Naive thymus-derived CD8-positive, alpha-beta T cell (primary cell): ENCODE data around the gene MN1. TPM values are rescaled to one million over a fixed set of nuclear protein-coding genes. Genes with fewer than 3 reads are reported as not detected.

Source experiments
- ATAC-seq, 2 donors: fragments of 150-1000 bp; cut with Tn5 transposase in 1 of 2; sonication (Bioruptor Pico), chemical (Tn5 transposase) in 1 of 2; 1 replicate in 1 of 2; 2 replicates in 1 of 2; pipeline ENCODE4 v1.10.0; 2021; ENCODE audit warnings: mild to moderate bottlenecking in 2 of 2, moderate library complexity in 2 of 2
- POLR2A ChIA-PET: fragments of 350-600 bp; sonication (Branson Sonifier 250); formaldehyde crosslinking; loops from one replicate; lab custom pipeline; 2021; ENCODE audit warnings: antibody characterized with exemption; lab: Charles Lee
- DNase-seq, 10 donors: peaks; one replicate each; pipeline versions ENCODE4 v3.0.0 to v3.0.0-alpha.2; 2020 to 2022
- H3K27ac Mint-ChIP-seq, 10 donors: one replicate each; pipeline ENCODE4 v1.8.0; 2020 to 2022; ENCODE audit warnings: mild to moderate bottlenecking in 10 of 10, mixed read lengths in 10 of 10, moderate library complexity in 4 of 10, inconsistent platforms in 1 of 10
- H3K27me3 Mint-ChIP-seq, 5 donors: one replicate each; pipeline ENCODE4 v1.8.0; 2021 to 2022; ENCODE audit warnings: mixed read lengths in 5 of 5
- H3K36me3 Mint-ChIP-seq, 3 donors: one replicate each; pipeline ENCODE4 v1.8.0; 2020 to 2022; ENCODE audit warnings: mixed read lengths in 3 of 3, mild to moderate bottlenecking in 2 of 3, inconsistent platforms in 1 of 3
- H3K4me1 Mint-ChIP-seq, 4 donors: one replicate each; pipeline ENCODE4 v1.8.0; 2021 to 2022; ENCODE audit warnings: mixed read lengths in 4 of 4
- H3K4me3 Mint-ChIP-seq, 10 donors: one replicate each; pipeline ENCODE4 v1.8.0; 2020 to 2022; ENCODE audit warnings: mild to moderate bottlenecking in 10 of 10, mixed read lengths in 10 of 10, moderate library complexity in 6 of 10, inconsistent platforms in 1 of 10
- H3K9me3 Mint-ChIP-seq, 9 donors: one replicate each; pipeline ENCODE4 v1.8.0; 2020 to 2022; ENCODE audit warnings: mixed read lengths in 9 of 9, mild to moderate bottlenecking in 3 of 9, inconsistent platforms in 1 of 9, moderate library complexity in 1 of 9
- polyA plus RNA-seq, 3 donors: library from polyadenylated mRNA; unstranded; fragments of 300-500 nt; fragmentation: Illumina TruSeq; gene quantifications; one replicate each; pipeline ENCODE4 v1.2.3, GENCODE V29; 2021
- total RNA-seq, 8 experiments: library from RNA in 2 of 8; stranded (reverse) in 2 of 8; gene quantifications; one replicate each; pipeline ENCODE4 v1.2.3 and lab custom pipeline; 2021 to 2026

The MN1 gene
- total and polyA plus RNA-seq, 5 experiments from 2014 or later: 0.10 to 0.39 (median 0.22) TPM; not detected in 2

GRCh38 chr22:27820896-27821866 lies 19.6 kb upstream of the MN1 start:
- H3K36me3 Mint-ChIP-seq: peaks cover 0 to 7% (median 0%) of the 10 kb centered on the region in 3 donors
- no peaks in the 10 kb centered on the region for H3K4me1 Mint-ChIP-seq
- peaks cover 0 to 10% (median 5%) of the 10 kb centered on the region in 5 donors for H3K27me3 Mint-ChIP-seq
- H3K27ac Mint-ChIP-seq: no peak overlapping the region
- ATAC-seq: no peak
- no peak overlapping the region for H3K4me3 Mint-ChIP-seq
- H3K9me3 Mint-ChIP-seq: peaks cover 0 to 3% (median 0%) of the 10 kb centered on the region in 9 donors
- DNase-seq: no peak
- POLR2A ChIA-PET: no interaction called here

GRCh38 chr22:27816552-27816951 lies 15.0 kb upstream of the MN1 start:
- H3K27ac Mint-ChIP-seq: no peak overlapping the region
- DNase-seq (no peak), ATAC-seq (no peak)
- H3K4me1 Mint-ChIP-seq: no peaks in the 10 kb centered on the region
- H3K36me3 Mint-ChIP-seq: no peaks in the 10 kb centered on the region
- H3K4me3 Mint-ChIP-seq: no peak overlapping the region
- H3K9me3 Mint-ChIP-seq: peaks cover 0 to 3% (median 0%) of the 10 kb centered on the region in 9 donors
- POLR2A ChIA-PET: no interaction called here
- peaks cover 0 to 16% (median 8%) of the 10 kb centered on the region in 5 donors for H3K27me3 Mint-ChIP-seq

GRCh38 chr22:27815826-27816530 lies 14.4 kb upstream of the MN1 start:
- no peak overlapping the region for H3K4me3 Mint-ChIP-seq
- POLR2A ChIA-PET: no interaction called here
- no peak for DNase-seq
- H3K9me3 Mint-ChIP-seq: peaks cover 0 to 3% (median 0%) of the 10 kb centered on the region in 9 donors
- no peak for ATAC-seq
- H3K36me3 Mint-ChIP-seq: no peaks in the 10 kb centered on the region
- no peak overlapping the region for H3K27ac Mint-ChIP-seq
- peaks cover 0 to 20% (median 10%) of the 10 kb centered on the region in 5 donors for H3K27me3 Mint-ChIP-seq
- H3K4me1 Mint-ChIP-seq: no peaks in the 10 kb centered on the region

- H3K4me3 Mint-ChIP-seq: no peak overlapping the region
Observed at GRCh38 chr22:27814993-27815392, 13.4 kb upstream of the MN1 start.

GRCh38 chr22:27811778-27812177 lies 10.2 kb upstream of the MN1 start:
- POLR2A ChIA-PET: no interaction called here
- peak overlapping the region in 1 of 10 donors; percentile 63 for H3K27ac Mint-ChIP-seq
- no peaks in the 10 kb centered on the region for H3K36me3 Mint-ChIP-seq
- H3K27me3 Mint-ChIP-seq: peaks cover 5 to 29% (median 27%) of the 10 kb centered on the region in 5 donors
- no peaks in the 10 kb centered on the region for H3K4me1 Mint-ChIP-seq
- H3K4me3 Mint-ChIP-seq: no peak overlapping the region
- no peak for ATAC-seq
- no peaks in the 10 kb centered on the region for H3K9me3 Mint-ChIP-seq
- DNase-seq: no peak

More at GRCh38 chr22:27814993-27815392, 13.4 kb upstream of the MN1 start:
- Mint-ChIP-seq H3K27ac (no peak overlapping the region), H3K4me1 (no peaks in the 10 kb centered on the region), H3K36me3 (no peaks in the 10 kb centered on the region), H3K9me3 (peaks cover 0 to 3% (median 0%) of the 10 kb centered on the region in 9 donors), H3K27me3 (peaks cover 0 to 20% (median 10%) of the 10 kb centered on the region in 5 donors)
- DNase-seq: no peak
- POLR2A ChIA-PET: no interaction called here
- no peak for ATAC-seq

GRCh38 chr22:27810609-27811151 lies 9.1 kb upstream of the MN1 start:
- ATAC-seq (no peak), DNase-seq (no peak)
- H3K4me1 Mint-ChIP-seq: no peaks in the 10 kb centered on the region
- no peak overlapping the region for H3K27ac Mint-ChIP-seq
- POLR2A ChIA-PET: no interaction called here
- H3K4me3 Mint-ChIP-seq: no peak overlapping the region
- H3K27me3 Mint-ChIP-seq: peaks cover 8 to 37% (median 26%) of the 10 kb centered on the region in 5 donors
- H3K9me3 Mint-ChIP-seq: no peaks in the 10 kb centered on the region
- no peaks in the 10 kb centered on the region for H3K36me3 Mint-ChIP-seq

- H3K36me3 Mint-ChIP-seq: no peaks in the 10 kb centered on the region
- no peak overlapping the region for H3K4me3 Mint-ChIP-seq
- H3K27ac Mint-ChIP-seq: no peak overlapping the region
- no peak for DNase-seq
- POLR2A ChIA-PET: no interaction called here
- H3K9me3 Mint-ChIP-seq: no peaks in the 10 kb centered on the region
- ATAC-seq: no peak
- peaks cover 3 to 7% (median 6%) of the 10 kb centered on the region in 4 donors for H3K4me1 Mint-ChIP-seq
- peaks cover 13 to 44% (median 30%) of the 10 kb centered on the region in 5 donors for H3K27me3 Mint-ChIP-seq
Observed at GRCh38 chr22:27809700-27810608, 8.4 kb upstream of the MN1 start.

GRCh38 chr22:27809226-27809603 lies 7.7 kb upstream of the MN1 start:
- ATAC-seq: no peak
- H3K4me3 Mint-ChIP-seq: no peak overlapping the region
- DNase-seq: no peak
- peaks cover 7 to 13% (median 10%) of the 10 kb centered on the region in 4 donors for H3K4me1 Mint-ChIP-seq
- H3K9me3 Mint-ChIP-seq: no peaks in the 10 kb centered on the region
- H3K36me3 Mint-ChIP-seq: no peaks in the 10 kb centered on the region
- H3K27ac Mint-ChIP-seq: no peak overlapping the region
- POLR2A ChIA-PET: no interaction called here
- peaks cover 18 to 52% (median 34%) of the 10 kb centered on the region in 5 donors for H3K27me3 Mint-ChIP-seq

- H3K4me1 Mint-ChIP-seq: peaks cover 7 to 13% (median 10%) of the 10 kb centered on the region in 4 donors
- ATAC-seq: no peak
- H3K27me3 Mint-ChIP-seq: peaks cover 18 to 57% (median 34%) of the 10 kb centered on the region in 5 donors
- H3K27ac Mint-ChIP-seq: no peak overlapping the region
- H3K4me3 Mint-ChIP-seq: no peak overlapping the region
- no peak for DNase-seq
- POLR2A ChIA-PET: no interaction called here
- no peaks in the 10 kb centered on the region for H3K36me3 Mint-ChIP-seq
- H3K9me3 Mint-ChIP-seq: no peaks in the 10 kb centered on the region
Observed at GRCh38 chr22:27808451-27809225, 7.1 kb upstream of the MN1 start.

- H3K9me3 Mint-ChIP-seq: no peaks in the 10 kb centered on the region
- H3K36me3 Mint-ChIP-seq: no peaks in the 10 kb centered on the region
- ATAC-seq (no peak), DNase-seq (no peak)
- no peak overlapping the region for H3K4me3 Mint-ChIP-seq
- H3K4me1 Mint-ChIP-seq: peaks cover 15 to 23% (median 17%) of the 10 kb centered on the region in 4 donors
- H3K27me3 Mint-ChIP-seq: peaks cover 18 to 59% (median 29%) of the 10 kb centered on the region in 5 donors
- no peak overlapping the region for H3K27ac Mint-ChIP-seq
- POLR2A ChIA-PET: no interaction called here
Observed at GRCh38 chr22:27805841-27806240, 4.3 kb upstream of the MN1 start.

- DNase-seq: peak in 7 of 10 donors; percentile 34 to 75 (median 49)
- Mint-ChIP-seq H3K27ac (no peak overlapping the region), H3K27me3 (peaks cover 18 to 59% (median 29%) of the 10 kb centered on the region in 5 donors), H3K4me3 (peak overlapping the region; percentile 37 to 85 (median 68)), H3K4me1 (peaks cover 17 to 23% (median 17%) of the 10 kb centered on the region in 4 donors), H3K9me3 (no peaks in the 10 kb centered on the region), H3K36me3 (no peaks in the 10 kb centered on the region)
- peak; percentile 34 to 49 for ATAC-seq
- POLR2A ChIA-PET: no interaction called here
Observed at GRCh38 chr22:27804470-27805297, 3.1 kb upstream of the MN1 start.
